NT2/D1 (cell line): ENCODE measurements around the gene CXCR4.

Experiments
- SUZ12 ChIP-seq: IDR thresholded peaks from 2 replicates; pipeline ENCODE4 v1.6.1; 2011; ENCODE audit not compliant: insufficient read length, insufficient read depth; ENCODE audit errors: extremely low read depth
- YY1 ChIP-seq: IDR thresholded peaks from 2 replicates; pipeline ENCODE4 v1.6.1; 2011; ENCODE audit not compliant: insufficient read length, insufficient read depth
- ZNF274 ChIP-seq: IDR thresholded peaks from 2 replicates; pipeline ENCODE4 v1.6.1; 2011; ENCODE audit warnings: mild to moderate bottlenecking, low read depth, low read length

- TF ChIP-seq YY1 (no peak), SUZ12 (no peak), ZNF274 (no peak)
Observed at GRCh38 chr2:136070913-136071312, 47.0 kb downstream of the CXCR4 start.
